Mucosa of descending colon (tissue), 3 donors: Measurements from ENCODE around the gene POP4. TPM values are rescaled to one million over a fixed set of nuclear protein-coding genes. Genes with fewer than 3 reads are reported as not detected.

Experiments
- ATAC-seq: fragments of 200-7000 bp; cut with Tn5 transposase; one replicate; pipeline ENCODE4 v1.9.1; 2020; ENCODE audit warnings: mild to moderate bottlenecking, moderate library complexity
- DNase-seq, 3 donors: peaks; one replicate each; pipeline ENCODE4 v3.0.0-alpha.2; 2020
- H3K36me3 ChIP-seq: fragments of 200-600 bp; one replicate; pipeline ENCODE4 v1.8.0; 2021; ENCODE audit warnings: low read depth, mild to moderate bottlenecking
- H3K4me1 ChIP-seq: fragments of 200-600 bp; one replicate; pipeline ENCODE4 v1.8.0; 2021; ENCODE audit warnings: low read depth, mild to moderate bottlenecking
- H3K4me3 ChIP-seq: fragments of 200-600 bp; one replicate; pipeline ENCODE4 v1.8.0; 2021; ENCODE audit warnings: mild to moderate bottlenecking
- H3K9me3 ChIP-seq: fragments of 200-600 bp; one replicate; pipeline ENCODE4 v1.8.0; 2021; ENCODE audit warnings: mild to moderate bottlenecking
- CTCF ChIP-seq: fragments of 200-600 bp; IDR thresholded peaks from one replicate; pipeline ENCODE4 v1.8.0; 2022; ENCODE audit warnings: antibody characterized with exemption, mild to moderate bottlenecking
- intact Hi-C, 2 donors: fragments of 100-400 bp; cut with DNase I in 1 of 2; cut with micrococcal nuclease in 1 of 2; formaldehyde crosslinking; loops; one replicate each; pipeline versions ENCODE4 v1.11.0 to v1.11.1; 2022; cut with DNase I, micrococcal nuclease
- total RNA-seq, 3 donors: library from RNA; stranded (reverse); fragmentation: NEBNext Ultra II Directional in 2 of 3; extraction: Animal tissue kit (Norgen Biotek cat#: 25700) in 2 of 3; gene quantifications; one replicate each; pipeline versions ENCODE4 v1.2.1 to v1.2.4, GENCODE V29; 2021 to 2023
- donor health status: DM: no; HTN: no; CAD: no; lungs with moderate emphysema.
- donor health status: DM: no; HTN: no; CAD: no.
- donor health status: DM: no; HTN: yes; CAD: no.

POP4 gene
- total RNA-seq, 3 donors from 2014 or later, result 53.1 to 67.1 (median 65.6) TPM

DNA sequence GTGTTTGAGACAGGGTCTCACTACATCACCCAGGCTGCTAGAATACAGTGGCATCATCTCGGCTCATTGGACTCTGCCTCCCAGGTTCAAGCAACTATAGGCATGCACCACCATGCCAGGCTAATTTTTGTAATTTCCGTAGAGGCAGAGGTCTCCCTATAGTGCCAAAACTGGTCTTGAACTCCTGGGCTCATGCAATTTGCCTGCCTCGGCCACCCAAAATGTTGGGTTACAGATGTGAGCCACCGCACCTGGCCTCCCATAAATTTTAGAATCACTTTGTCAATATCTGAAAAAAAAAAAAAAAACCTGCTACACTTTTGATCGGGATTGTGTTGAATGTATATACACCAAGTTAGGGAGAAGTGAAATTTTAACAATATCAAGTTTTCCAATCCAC, 47.3 kb downstream of the POP4 start:
- no peaks in the 10 kb centered on the region for H3K36me3 ChIP-seq
- no peak for TF ChIP-seq CTCF
- intact Hi-C loops, result no loop called here
- no peaks in the 10 kb centered on the region for H3K4me1 ChIP-seq
- no peak overlapping the region for H3K4me3 ChIP-seq
- ATAC-seq (no peak), DNase-seq (no peak)
- no peaks in the 10 kb centered on the region for H3K9me3 ChIP-seq

GRCh38 chr19:29655648-29656335, 49.7 kb downstream of the POP4 start:
- ATAC-seq (no peak), DNase-seq (no peak)
- H3K36me3 ChIP-seq, result no peaks in the 10 kb centered on the region
- H3K9me3 ChIP-seq, result no peaks in the 10 kb centered on the region
- intact Hi-C loops, result no loop called here
- no peaks in the 10 kb centered on the region for H3K4me1 ChIP-seq
- H3K4me3 ChIP-seq, result no peak overlapping the region
- no peak for TF ChIP-seq CTCF

DNA sequence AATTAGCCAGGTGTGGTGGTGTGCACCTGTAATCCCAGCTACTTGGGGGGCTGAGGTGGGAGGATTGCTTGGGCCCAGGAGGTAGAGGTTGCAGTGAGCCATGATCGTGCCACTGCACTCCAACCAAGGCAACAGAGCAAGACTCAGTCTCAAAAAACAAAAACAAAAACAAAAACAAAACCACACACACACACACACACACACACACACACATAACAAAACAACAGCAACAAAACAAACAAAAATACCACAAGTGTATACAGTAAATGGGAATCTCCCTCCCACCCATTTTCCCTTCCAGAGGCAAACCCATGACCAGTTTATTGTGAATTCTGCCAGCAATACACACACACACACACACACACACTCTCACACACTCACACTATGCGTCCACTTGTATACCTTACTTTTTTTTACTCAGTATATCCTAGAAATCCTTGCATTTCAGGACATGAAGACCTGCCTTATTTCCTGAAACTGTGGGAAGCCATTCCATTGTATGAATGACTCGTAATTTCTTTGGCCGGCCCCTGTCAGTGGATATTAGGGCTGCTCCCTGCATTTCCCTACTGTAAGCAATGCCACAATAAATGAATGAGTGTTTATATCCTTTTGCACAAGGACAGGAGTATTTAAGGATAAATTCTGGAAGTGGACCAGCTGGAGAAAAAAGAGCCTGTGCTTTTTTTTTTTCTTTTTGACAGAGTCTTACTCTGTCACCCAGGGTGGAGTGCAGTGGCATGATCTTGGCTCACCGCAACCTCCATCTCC, 52.3 kb downstream of the POP4 start:
- Histone ChIP-seq H3K4me1 (peaks cover 6% of the 10 kb centered on the region), H3K9me3 (no peaks in the 10 kb centered on the region), H3K36me3 (no peaks in the 10 kb centered on the region), H3K4me3 (no peak overlapping the region)
- intact Hi-C loops, result no loop called here
- DNase-seq, result no peak
- no peak for TF ChIP-seq CTCF
- ATAC-seq, result no peak

DNA sequence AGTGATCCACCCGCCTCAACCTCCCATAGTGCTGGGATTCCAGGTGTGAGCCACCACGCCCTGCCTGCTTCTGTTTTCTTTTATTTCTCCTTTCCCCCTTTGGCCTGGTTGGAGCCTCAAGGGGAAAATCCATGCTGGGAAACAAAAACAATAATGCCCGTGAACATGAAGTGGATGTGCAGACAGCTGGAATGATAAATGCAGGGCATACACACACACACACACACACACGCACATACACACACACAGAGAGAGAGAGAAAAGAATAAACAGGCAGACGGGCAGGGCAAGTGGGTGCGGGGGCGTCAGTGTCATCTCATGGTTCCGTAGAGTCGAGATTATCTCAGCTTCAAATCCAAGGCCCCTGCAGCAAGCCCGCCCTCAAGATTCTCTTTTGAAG, 54.8 kb downstream of the POP4 start:
- Histone ChIP-seq H3K36me3 (no peaks in the 10 kb centered on the region), H3K9me3 (no peaks in the 10 kb centered on the region), H3K4me1 (peaks cover 14% of the 10 kb centered on the region), H3K4me3 (no peak overlapping the region)
- no peak for TF ChIP-seq CTCF
- no peak for ATAC-seq
- intact Hi-C loops, result no loop called here
- no peak for DNase-seq

GRCh38 chr19:29662278-29662603, 56.2 kb downstream of the POP4 start:
- peaks cover 18% of the 10 kb centered on the region for H3K4me1 ChIP-seq
- no peaks in the 10 kb centered on the region for H3K9me3 ChIP-seq
- TF ChIP-seq CTCF, result no peak
- ATAC-seq (no peak), DNase-seq (no peak)
- H3K4me3 ChIP-seq, result no peak overlapping the region
- H3K36me3 ChIP-seq, result no peaks in the 10 kb centered on the region
- intact Hi-C loops, result no loop called here
